ENCODE measurements around the gene FBXL4.

DNA sequence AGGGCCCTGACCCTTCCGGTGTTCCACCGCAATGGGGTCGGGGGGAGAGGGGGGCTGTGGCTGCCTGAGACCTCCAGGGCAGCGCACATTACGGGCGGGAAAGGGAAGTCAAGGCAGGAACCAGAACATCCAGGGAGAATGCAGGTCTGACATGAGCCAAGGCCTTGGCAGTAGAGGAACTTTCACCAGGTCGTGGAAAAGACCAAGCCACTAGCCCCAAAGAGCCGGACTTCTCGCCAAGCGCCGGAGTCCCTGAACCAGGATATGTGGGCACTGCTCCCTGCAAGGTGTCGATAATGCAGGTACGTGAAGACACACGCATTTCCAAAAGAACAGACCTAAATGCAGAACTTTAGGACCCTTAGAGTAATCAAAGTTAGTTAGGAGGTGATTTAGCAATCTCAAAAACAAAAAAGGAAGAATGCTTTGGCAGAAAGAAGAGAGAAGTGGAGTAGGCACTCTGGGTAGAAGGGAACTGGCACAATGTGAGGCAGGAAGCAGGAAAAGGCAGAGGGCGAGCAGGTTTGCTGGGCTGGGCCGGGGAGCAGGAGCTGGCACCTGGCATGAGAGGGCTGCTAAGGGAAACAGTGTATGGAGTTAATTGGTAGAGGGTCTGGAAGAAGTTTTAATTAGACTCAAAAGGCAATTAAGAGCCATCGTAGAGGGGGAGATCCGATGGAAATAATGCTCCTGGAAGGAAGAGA is 99.1 kb downstream of the FBXL4 start:
- no peak for TF ChIP-seq RARB (CRISPR knock-in tag; IDR thresholded peaks at IDR 0.05)
- TF ChIP-seq CSDC2 (CRISPR knock-in tag; IDR thresholded peaks at IDR 0.05) = no peak
- TF ChIP-seq OSR1 (CRISPR knock-in tag; IDR thresholded peaks at IDR 0.05) = no peak
- no peak for TF ChIP-seq ZNF8 (CRISPR knock-in tag; IDR thresholded peaks at IDR 0.05)
- TF ChIP-seq SNAI2 (CRISPR knock-in tag; IDR thresholded peaks at IDR 0.05) = no peak
- TF ChIP-seq ARNTL (CRISPR knock-in tag; IDR thresholded peaks at IDR 0.05; ENCODE audit: borderline replicate concordance, low read depth) = no peak
- no peak for TF ChIP-seq ZNF70 (CRISPR knock-in tag; IDR thresholded peaks at IDR 0.05)
- TF ChIP-seq, protein P1, sequence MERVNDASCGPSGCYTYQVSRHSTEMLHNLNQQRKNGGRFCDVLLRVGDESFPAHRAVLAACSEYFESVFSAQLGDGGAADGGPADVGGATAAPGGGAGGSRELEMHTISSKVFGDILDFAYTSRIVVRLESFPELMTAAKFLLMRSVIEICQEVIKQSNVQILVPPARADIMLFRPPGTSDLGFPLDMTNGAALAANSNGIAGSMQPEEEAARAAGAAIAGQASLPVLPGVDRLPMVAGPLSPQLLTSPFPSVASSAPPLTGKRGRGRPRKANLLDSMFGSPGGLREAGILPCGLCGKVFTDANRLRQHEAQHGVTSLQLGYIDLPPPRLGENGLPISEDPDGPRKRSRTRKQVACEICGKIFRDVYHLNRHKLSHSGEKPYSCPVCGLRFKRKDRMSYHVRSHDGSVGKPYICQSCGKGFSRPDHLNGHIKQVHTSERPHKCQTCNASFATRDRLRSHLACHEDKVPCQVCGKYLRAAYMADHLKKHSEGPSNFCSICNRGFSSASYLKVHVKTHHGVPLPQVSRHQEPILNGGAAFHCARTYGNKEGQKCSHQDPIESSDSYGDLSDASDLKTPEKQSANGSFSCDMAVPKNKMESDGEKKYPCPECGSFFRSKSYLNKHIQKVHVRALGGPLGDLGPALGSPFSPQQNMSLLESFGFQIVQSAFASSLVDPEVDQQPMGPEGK (CRISPR knock-in tag; IDR thresholded peaks at IDR 0.05; ENCODE audit: borderline replicate concordance) = no peak
- no peak for TF ChIP-seq ZFP30 (CRISPR knock-in tag; IDR thresholded peaks at IDR 0.05)
- no peak for TF ChIP-seq BACH2 (CRISPR knock-in tag; IDR thresholded peaks at IDR 0.05; ENCODE audit: borderline replicate concordance)
- TF ChIP-seq, protein P2, sequence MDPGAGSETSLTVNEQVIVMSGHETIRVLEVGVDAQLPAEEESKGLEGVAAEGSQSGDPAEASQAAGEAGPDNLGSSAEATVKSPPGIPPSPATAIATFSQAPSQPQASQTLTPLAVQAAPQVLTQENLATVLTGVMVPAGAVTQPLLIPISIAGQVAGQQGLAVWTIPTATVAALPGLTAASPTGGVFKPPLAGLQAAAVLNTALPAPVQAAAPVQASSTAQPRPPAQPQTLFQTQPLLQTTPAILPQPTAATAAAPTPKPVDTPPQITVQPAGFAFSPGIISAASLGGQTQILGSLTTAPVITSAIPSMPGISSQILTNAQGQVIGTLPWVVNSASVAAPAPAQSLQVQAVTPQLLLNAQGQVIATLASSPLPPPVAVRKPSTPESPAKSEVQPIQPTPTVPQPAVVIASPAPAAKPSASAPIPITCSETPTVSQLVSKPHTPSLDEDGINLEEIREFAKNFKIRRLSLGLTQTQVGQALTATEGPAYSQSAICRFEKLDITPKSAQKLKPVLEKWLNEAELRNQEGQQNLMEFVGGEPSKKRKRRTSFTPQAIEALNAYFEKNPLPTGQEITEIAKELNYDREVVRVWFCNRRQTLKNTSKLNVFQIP (CRISPR knock-in tag; IDR thresholded peaks at IDR 0.05; ENCODE audit: borderline replicate concordance, low read depth) = no peak
- TF ChIP-seq ZFP3 (CRISPR knock-in tag; IDR thresholded peaks at IDR 0.05) = no peak
- no peak for TF ChIP-seq PPARA (CRISPR knock-in tag; IDR thresholded peaks at IDR 0.05; ENCODE audit: borderline replicate concordance)
